Activated T-cell treated with anti-CD3 and anti-CD28 coated beads for 4 hours (primary cell): ENCODE measurements around the gene CRTC2.

ENCODE experiments used
- DNase-seq: peaks from one replicate; pipeline ENCODE4 v3.0.0-alpha.2; 2020

The CRTC2 gene

GRCh38 chr1:153945795-153946621 is 12.4 kb downstream of the CRTC2 start:
- DNase-seq = peak; percentile 50

- DNase-seq = peak; percentile 58
Measured at GRCh38 chr1:153945131-153945794, 13.1 kb downstream of the CRTC2 start.

- DNase-seq = no peak
Measured at GRCh38 chr1:153944827-153945117, 13.6 kb downstream of the CRTC2 start.

GRCh38 chr1:153944005-153944826 is 14.2 kb downstream of the CRTC2 start:
- DNase-seq = no peak

- DNase-seq = no peak
Measured at GRCh38 chr1:153942766-153943549, 15.5 kb downstream of the CRTC2 start.

GRCh38 chr1:153941826-153942725 is 16.3 kb downstream of the CRTC2 start:
- DNase-seq = no peak

- no peak for DNase-seq
Measured at GRCh38 chr1:153940756-153941155, 17.7 kb downstream of the CRTC2 start.

GRCh38 chr1:153939476-153939875 is 18.9 kb downstream of the CRTC2 start:
- DNase-seq = no peak

- DNase-seq = no peak
Measured at GRCh38 chr1:153938996-153939395, 19.4 kb downstream of the CRTC2 start.

GRCh38 chr1:153937331-153937730 is 21.1 kb downstream of the CRTC2 start:
- no peak for DNase-seq

GRCh38 chr1:153936011-153936802 is 22.2 kb downstream of the CRTC2 start:
- no peak for DNase-seq

GRCh38 chr1:153934746-153935145 is 23.7 kb downstream of the CRTC2 start:
- no peak for DNase-seq

- no peak for DNase-seq
Measured at GRCh38 chr1:153933955-153934354, 24.5 kb downstream of the CRTC2 start.

GRCh38 chr1:153933430-153933829 is 25.0 kb downstream of the CRTC2 start:
- DNase-seq = no peak

GRCh38 chr1:153932156-153933131 is 26.0 kb downstream of the CRTC2 start:
- no peak for DNase-seq

- no peak for DNase-seq
Measured at GRCh38 chr1:153929981-153930948, 28.1 kb downstream of the CRTC2 start.

- no peak for DNase-seq
Measured at GRCh38 chr1:153929426-153929825, 29.0 kb downstream of the CRTC2 start.

GRCh38 chr1:153928791-153929341 is 29.5 kb downstream of the CRTC2 start:
- DNase-seq = no peak
